Left ventricle myocardium inferior (tissue), 1 donor: ENCODE data around the gene UNC13B. TPM values are rescaled to one million over a fixed set of nuclear protein-coding genes. Genes with fewer than 3 reads are reported as not detected.

Experiments
- DNase-seq: peaks from one replicate; pipeline ENCODE4 v3.0.0-alpha.2; 2020
- H3K27ac ChIP-seq: fragments of 200-600 bp; replicated peaks from 2 replicates; pipeline ENCODE4 v1.8.0; 2021
- H3K27me3 ChIP-seq: fragments of 200-600 bp; 2 replicates; pipeline ENCODE4 v1.8.0; 2021; ENCODE audit warnings: low read depth
- H3K36me3 ChIP-seq: fragments of 200-600 bp; 2 replicates; pipeline ENCODE4 v1.8.0; 2021
- H3K4me1 ChIP-seq: fragments of 200-600 bp; 2 replicates; pipeline ENCODE4 v1.8.0; 2021
- H3K4me3 ChIP-seq: fragments of 200-600 bp; 2 replicates; pipeline ENCODE4 v1.8.0; 2021; ENCODE audit warnings: mild to moderate bottlenecking, moderate library complexity
- H3K9me3 ChIP-seq: fragments of 200-600 bp; replicated peaks from 2 replicates; pipeline ENCODE4 v1.8.0; 2021
- intact Hi-C: fragments of 100-400 bp; cut with micrococcal nuclease; formaldehyde crosslinking; loops from one replicate; pipeline ENCODE4 v1.11.0; 2022
- total RNA-seq: library from RNA; stranded (reverse); fragmentation: NEBNext Ultra II Directional; extraction: Animal tissue kit (Norgen Biotek cat#: 25700); gene quantifications from one replicate; pipeline ENCODE4 v1.2.1, GENCODE V29; 2021
- TF ChIP-seq, protein P1 (sequence below): fragments of 200-600 bp; IDR thresholded peaks from 2 replicates; pipeline ENCODE4 v1.8.0; 2021; ENCODE audit warnings: antibody characterized with exemption, mild to moderate bottlenecking, borderline replicate concordance
- donor health status: DM: no; HTN: yes; CAD: no; lungs with severe emphysema.

The UNC13B gene
- total RNA-seq, 1 donor from 2014 or later: 21.6 TPM

DNA sequence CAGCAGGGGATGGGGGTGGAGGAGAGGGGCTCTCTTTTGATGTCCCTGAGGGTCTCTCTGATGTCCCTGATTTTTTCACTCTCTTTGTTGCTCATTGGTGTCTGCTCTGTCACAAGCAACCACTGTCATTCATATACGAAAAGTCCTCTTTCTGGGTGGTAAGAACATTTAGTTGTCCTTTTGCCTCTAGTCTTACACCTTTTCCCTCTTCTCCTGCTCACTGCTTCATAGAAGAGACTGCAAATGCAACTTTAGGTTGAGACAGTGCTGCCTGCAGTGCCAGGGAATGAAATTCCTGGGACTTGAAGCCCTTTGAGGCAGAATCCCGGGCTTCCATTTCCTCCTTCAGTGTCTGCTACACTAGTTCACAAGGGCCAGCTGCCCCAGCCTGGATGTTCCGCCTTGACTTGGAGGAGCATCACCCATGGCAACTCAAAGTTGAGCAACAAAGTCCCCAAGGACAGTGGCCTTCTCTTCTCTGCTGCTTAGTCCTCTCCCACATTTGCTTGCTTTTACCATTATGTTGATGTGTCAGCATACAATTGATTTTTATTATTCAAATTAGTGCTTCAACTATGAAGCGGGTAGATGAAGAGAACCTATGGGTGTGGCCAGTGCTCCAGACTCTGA, 233.4 kb downstream of the UNC13B start:
- intact Hi-C loops: no loop called here
- Histone ChIP-seq H3K4me1 (peaks cover 9% of the 10 kb centered on the region), H3K27ac (no peak overlapping the region), H3K9me3 (no peaks in the 10 kb centered on the region), H3K27me3 (no peaks in the 10 kb centered on the region), H3K4me3 (no peak overlapping the region), H3K36me3 (peaks cover 89% of the 10 kb centered on the region)
- TF ChIP-seq, protein P1, sequence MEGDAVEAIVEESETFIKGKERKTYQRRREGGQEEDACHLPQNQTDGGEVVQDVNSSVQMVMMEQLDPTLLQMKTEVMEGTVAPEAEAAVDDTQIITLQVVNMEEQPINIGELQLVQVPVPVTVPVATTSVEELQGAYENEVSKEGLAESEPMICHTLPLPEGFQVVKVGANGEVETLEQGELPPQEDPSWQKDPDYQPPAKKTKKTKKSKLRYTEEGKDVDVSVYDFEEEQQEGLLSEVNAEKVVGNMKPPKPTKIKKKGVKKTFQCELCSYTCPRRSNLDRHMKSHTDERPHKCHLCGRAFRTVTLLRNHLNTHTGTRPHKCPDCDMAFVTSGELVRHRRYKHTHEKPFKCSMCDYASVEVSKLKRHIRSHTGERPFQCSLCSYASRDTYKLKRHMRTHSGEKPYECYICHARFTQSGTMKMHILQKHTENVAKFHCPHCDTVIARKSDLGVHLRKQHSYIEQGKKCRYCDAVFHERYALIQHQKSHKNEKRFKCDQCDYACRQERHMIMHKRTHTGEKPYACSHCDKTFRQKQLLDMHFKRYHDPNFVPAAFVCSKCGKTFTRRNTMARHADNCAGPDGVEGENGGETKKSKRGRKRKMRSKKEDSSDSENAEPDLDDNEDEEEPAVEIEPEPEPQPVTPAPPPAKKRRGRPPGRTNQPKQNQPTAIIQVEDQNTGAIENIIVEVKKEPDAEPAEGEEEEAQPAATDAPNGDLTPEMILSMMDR: no peak
- DNase-seq: no peak

DNA sequence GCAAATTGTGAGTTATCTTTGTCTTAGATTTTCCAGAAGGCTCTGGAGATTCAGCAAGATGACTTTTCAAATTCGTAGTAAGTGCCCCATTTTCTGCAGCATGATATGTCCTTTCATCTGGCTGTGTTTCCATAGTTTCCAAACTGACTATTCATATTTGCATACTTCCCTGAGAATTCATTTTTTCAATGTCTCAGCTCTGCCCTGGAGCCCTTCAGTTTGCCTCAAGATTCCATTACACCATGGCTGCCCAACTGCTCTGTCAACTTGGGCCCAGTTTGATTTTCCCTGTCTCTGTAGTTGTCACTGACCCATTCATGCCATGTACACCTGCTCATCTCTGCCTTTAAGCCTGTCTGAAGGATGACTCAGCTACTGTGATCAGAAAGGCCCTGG, 233.9 kb downstream of the UNC13B start:
- H3K4me3 ChIP-seq: no peak overlapping the region
- DNase-seq: no peak
- intact Hi-C loops: no loop called here
- no peak overlapping the region for H3K27ac ChIP-seq
- no peaks in the 10 kb centered on the region for H3K27me3 ChIP-seq
- peaks cover 89% of the 10 kb centered on the region for H3K36me3 ChIP-seq
- peaks cover 9% of the 10 kb centered on the region for H3K4me1 ChIP-seq
- TF ChIP-seq, protein P1: no peak
- no peaks in the 10 kb centered on the region for H3K9me3 ChIP-seq

DNA sequence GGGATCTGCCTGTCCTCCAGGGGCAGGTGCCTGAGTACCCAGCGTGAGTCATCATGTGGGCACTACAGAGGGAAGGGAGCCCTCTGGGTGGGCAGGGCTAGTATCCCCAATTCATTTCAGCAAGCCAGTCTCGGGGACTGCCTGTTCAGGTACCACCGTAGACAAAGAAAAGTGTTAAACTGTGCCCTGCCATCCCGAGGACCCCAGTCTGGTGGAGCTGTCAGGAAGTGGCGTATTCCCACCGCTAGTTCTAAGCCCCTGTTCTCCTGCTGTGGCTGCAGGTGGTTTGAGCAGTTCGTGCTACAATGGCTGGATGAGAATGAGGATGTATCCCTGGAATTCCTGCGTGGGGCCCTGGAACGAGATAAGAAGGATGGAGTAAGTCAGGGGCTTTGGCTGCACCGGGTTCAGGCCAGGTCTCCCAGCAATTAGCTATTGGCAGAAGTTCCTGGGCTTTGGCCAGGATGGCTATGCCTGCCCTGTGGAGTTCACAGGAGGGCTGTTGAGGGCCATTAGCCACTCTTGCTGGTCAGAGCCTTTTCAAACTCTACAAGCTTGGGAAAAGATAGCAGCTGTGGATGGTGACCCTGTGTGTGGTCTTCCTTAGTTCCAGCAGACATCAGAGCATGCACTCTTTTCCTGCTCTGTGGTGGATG, 234.9 kb downstream of the UNC13B start:
- peaks cover 9% of the 10 kb centered on the region for H3K4me1 ChIP-seq
- H3K36me3 ChIP-seq: peaks cover 89% of the 10 kb centered on the region
- intact Hi-C loops: no loop called here
- no peaks in the 10 kb centered on the region for H3K27me3 ChIP-seq
- DNase-seq: no peak
- no peak overlapping the region for H3K27ac ChIP-seq
- H3K4me3 ChIP-seq: no peak overlapping the region
- no peaks in the 10 kb centered on the region for H3K9me3 ChIP-seq
- TF ChIP-seq, protein P1: no peak

DNA sequence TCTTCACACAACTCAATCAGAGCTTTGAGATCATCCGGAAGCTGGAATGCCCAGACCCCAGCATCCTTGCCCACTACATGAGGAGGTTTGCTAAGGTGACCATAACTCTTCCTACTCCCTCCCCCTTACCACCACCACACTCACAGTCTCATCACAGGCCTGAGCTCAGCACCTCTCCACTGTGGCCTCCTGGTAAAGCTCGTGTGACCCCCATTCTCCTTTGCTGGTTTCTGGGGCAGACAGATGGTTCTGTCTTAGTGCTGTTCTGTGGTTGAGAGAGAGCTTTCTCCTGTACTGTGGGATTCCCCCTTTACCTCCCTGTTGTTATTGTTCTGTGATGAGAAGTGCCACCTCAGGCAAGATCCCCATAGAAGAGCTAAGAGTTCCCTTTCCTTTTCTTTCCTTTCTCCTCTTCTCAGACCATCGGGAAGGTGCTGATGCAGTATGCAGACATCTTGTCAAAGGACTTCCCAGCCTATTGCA, 235.4 kb downstream of the UNC13B start:
- Histone ChIP-seq H3K27ac (no peak overlapping the region), H3K9me3 (no peaks in the 10 kb centered on the region), H3K4me1 (peaks cover 9% of the 10 kb centered on the region), H3K36me3 (peaks cover 89% of the 10 kb centered on the region), H3K27me3 (no peaks in the 10 kb centered on the region), H3K4me3 (no peak overlapping the region)
- TF ChIP-seq, protein P1: no peak
- intact Hi-C loops: no loop called here
- DNase-seq: no peak

DNA sequence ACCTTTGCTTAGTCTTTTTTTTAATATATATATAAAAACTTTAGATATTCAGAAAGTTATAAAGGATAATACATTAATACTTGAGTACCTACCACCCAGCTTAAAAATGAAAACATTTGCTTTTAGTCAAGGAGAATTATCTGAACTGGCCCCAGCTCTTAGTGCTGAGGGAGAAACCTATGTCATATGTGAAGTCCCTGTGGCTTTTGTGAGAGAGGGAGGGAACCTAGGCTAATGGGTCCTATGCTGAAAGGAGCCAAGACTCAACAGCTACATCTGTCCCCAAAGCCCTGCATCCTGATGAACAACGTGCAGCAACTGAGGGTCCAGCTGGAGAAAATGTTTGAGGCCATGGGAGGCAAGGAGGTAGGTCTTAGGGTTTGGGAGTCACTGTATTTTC, 236.1 kb downstream of the UNC13B start:
- Histone ChIP-seq H3K36me3 (peaks cover 96% of the 10 kb centered on the region), H3K27me3 (no peaks in the 10 kb centered on the region), H3K27ac (no peak overlapping the region), H3K9me3 (no peaks in the 10 kb centered on the region), H3K4me3 (no peak overlapping the region), H3K4me1 (peaks cover 9% of the 10 kb centered on the region)
- TF ChIP-seq, protein P1: no peak
- intact Hi-C loops: no loop called here
- no peak for DNase-seq
